ENCODE data around the gene FBP2. TPM values are rescaled to one million over a fixed set of nuclear protein-coding genes. Genes with fewer than 3 reads are reported as not detected.
"Not testable (repeated sequence)": the region's sequence is repeated elsewhere in the genome, so short reads cannot be mapped to it uniquely, and the experiment has no call there.

Gene FBP2
- total and polyA plus RNA-seq, 2 donors (not counting 1 experiment from before 2014, with no cell fraction given) = not detected

GRCh38 chr9:94545940-94546339 lies 47.7 kb downstream of the FBP2 start:
- H3K9me3 ChIP-seq (ENCODE audit: control insufficient read depth, insufficient read depth, low read depth, low read length) = no peaks in the 10 kb centered on the region
- TF ChIP-seq EZH2 (IDR thresholded peaks at IDR 0.05; ENCODE audit: low read length, missing control alignments) (no peak), CTCF (conservative IDR thresholded peaks at IDR 0.05 in 1 of 2, IDR thresholded peaks at IDR 0.05 in 1 of 2; ENCODE audit: low read depth in 1 of 2, low read length in 2 of 2) (no peak)
- H3K4me1 ChIP-seq (ENCODE audit: control insufficient read depth, extremely low read depth, insufficient read depth, low read length) = no peaks in the 10 kb centered on the region
- H2AFZ ChIP-seq (ENCODE audit: low read length) = no peak overlapping the region
- H3K79me2 ChIP-seq (ENCODE audit: control insufficient read depth, insufficient read depth, low read length) = no peaks in the 10 kb centered on the region
- no peak overlapping the region for H3K9ac ChIP-seq (ENCODE audit: insufficient read depth, low read length)
- no peaks in the 10 kb centered on the region for H4K20me1 ChIP-seq (ENCODE audit: control insufficient read depth, extremely low read depth, insufficient read depth, low read length)
- no peak overlapping the region for H3K27ac ChIP-seq (ENCODE audit: insufficient read depth, low read length)
- no peaks in the 10 kb centered on the region for H3K27me3 ChIP-seq (ENCODE audit: control insufficient read depth, insufficient read depth, low read length)
- DNase-seq (ENCODE audit: low read depth in 2 of 2) = no peak
- no peak overlapping the region for H3K4me2 ChIP-seq (ENCODE audit: extremely low read depth, insufficient read depth, low read length)
- no peaks in the 10 kb centered on the region for H3K36me3 ChIP-seq (ENCODE audit: control insufficient read depth, insufficient read depth, low read length)
- no peak overlapping the region for H3K4me3 ChIP-seq (replicated peaks in 1 of 4; ENCODE audit: control extremely low read depth in 1 of 4, insufficient read depth in 1 of 4, low read depth in 3 of 4, low read length in 4 of 4)

GRCh38 chr9:94544335-94544734 lies 49.3 kb downstream of the FBP2 start:
- not testable (repeated sequence) for H3K79me2 ChIP-seq (ENCODE audit: control insufficient read depth, insufficient read depth, low read length); H3K9ac ChIP-seq (ENCODE audit: insufficient read depth, low read length); H3K4me1 ChIP-seq (ENCODE audit: control insufficient read depth, extremely low read depth, insufficient read depth, low read length); H3K9me3 ChIP-seq (ENCODE audit: control insufficient read depth, insufficient read depth, low read depth, low read length); H3K4me3 ChIP-seq (replicated peaks in 1 of 4; ENCODE audit: control extremely low read depth in 1 of 4, insufficient read depth in 1 of 4, low read depth in 3 of 4, low read length in 4 of 4); H3K36me3 ChIP-seq (ENCODE audit: control insufficient read depth, insufficient read depth, low read length); H3K27ac ChIP-seq (ENCODE audit: insufficient read depth, low read length); H4K20me1 ChIP-seq (ENCODE audit: control insufficient read depth, extremely low read depth, insufficient read depth, low read length); DNase-seq (ENCODE audit: low read depth in 2 of 2); H3K4me2 ChIP-seq (ENCODE audit: extremely low read depth, insufficient read depth, low read length); H3K27me3 ChIP-seq (ENCODE audit: control insufficient read depth, insufficient read depth, low read length); H2AFZ ChIP-seq (ENCODE audit: low read length)

GRCh38 chr9:94538908-94539307 lies 54.7 kb downstream of the FBP2 start:
- no peaks in the 10 kb centered on the region for H4K20me1 ChIP-seq (ENCODE audit: control insufficient read depth, extremely low read depth, insufficient read depth, low read length)
- no peaks in the 10 kb centered on the region for H3K27me3 ChIP-seq (ENCODE audit: control insufficient read depth, insufficient read depth, low read length)
- no peaks in the 10 kb centered on the region for H3K79me2 ChIP-seq (ENCODE audit: control insufficient read depth, insufficient read depth, low read length)
- no peak overlapping the region for H3K4me3 ChIP-seq (replicated peaks in 1 of 4; ENCODE audit: control extremely low read depth in 1 of 4, insufficient read depth in 1 of 4, low read depth in 3 of 4, low read length in 4 of 4)
- H3K4me2 ChIP-seq (ENCODE audit: extremely low read depth, insufficient read depth, low read length) = no peak overlapping the region
- no peaks in the 10 kb centered on the region for H3K4me1 ChIP-seq (ENCODE audit: control insufficient read depth, extremely low read depth, insufficient read depth, low read length)
- H2AFZ ChIP-seq (ENCODE audit: low read length) = no peak overlapping the region
- TF ChIP-seq CTCF (conservative IDR thresholded peaks at IDR 0.05 in 1 of 2, IDR thresholded peaks at IDR 0.05 in 1 of 2; ENCODE audit: low read depth in 1 of 2, low read length in 2 of 2) = no peak
- no peak for TF ChIP-seq EZH2 (IDR thresholded peaks at IDR 0.05; ENCODE audit: low read length, missing control alignments)
- no peaks in the 10 kb centered on the region for H3K36me3 ChIP-seq (ENCODE audit: control insufficient read depth, insufficient read depth, low read length)
- DNase-seq (ENCODE audit: low read depth in 2 of 2) = no peak
- H3K9ac ChIP-seq (ENCODE audit: insufficient read depth, low read length) = no peak overlapping the region
- no peaks in the 10 kb centered on the region for H3K9me3 ChIP-seq (ENCODE audit: control insufficient read depth, insufficient read depth, low read depth, low read length)
- no peak overlapping the region for H3K27ac ChIP-seq (ENCODE audit: insufficient read depth, low read length)
